PFSK-1 (cell line): ENCODE results near the gene LENG1.

Experiments
- POLR2AphosphoS5 ChIP-seq: IDR thresholded peaks from 2 replicates; pipeline ENCODE4 v1.6.1; 2012; ENCODE audit warnings: low read depth, mild to moderate bottlenecking, control low read depth, low read length, moderate library complexity
- SIN3A ChIP-seq: IDR thresholded peaks from 2 replicates; pipeline ENCODE4 v1.6.1; 2012; ENCODE audit warnings: mild to moderate bottlenecking, low read length, moderate library complexity, borderline replicate concordance; ENCODE audit not compliant: insufficient read depth
- TF ChIP-seq, protein P1 (sequence below), 2 experiments: IDR thresholded peaks; 2 replicates each; pipeline versions ENCODE4 v1.6.1 to v1.8.0; 2011 to 2012; ENCODE audit warnings: low read depth in 2 of 2, low read length in 2 of 2, control low read depth in 1 of 2, inconsistent platforms in 1 of 2, mild to moderate bottlenecking in 1 of 2, moderate library complexity in 1 of 2; ENCODE audit not compliant: insufficient read depth in 1 of 2

DNA sequence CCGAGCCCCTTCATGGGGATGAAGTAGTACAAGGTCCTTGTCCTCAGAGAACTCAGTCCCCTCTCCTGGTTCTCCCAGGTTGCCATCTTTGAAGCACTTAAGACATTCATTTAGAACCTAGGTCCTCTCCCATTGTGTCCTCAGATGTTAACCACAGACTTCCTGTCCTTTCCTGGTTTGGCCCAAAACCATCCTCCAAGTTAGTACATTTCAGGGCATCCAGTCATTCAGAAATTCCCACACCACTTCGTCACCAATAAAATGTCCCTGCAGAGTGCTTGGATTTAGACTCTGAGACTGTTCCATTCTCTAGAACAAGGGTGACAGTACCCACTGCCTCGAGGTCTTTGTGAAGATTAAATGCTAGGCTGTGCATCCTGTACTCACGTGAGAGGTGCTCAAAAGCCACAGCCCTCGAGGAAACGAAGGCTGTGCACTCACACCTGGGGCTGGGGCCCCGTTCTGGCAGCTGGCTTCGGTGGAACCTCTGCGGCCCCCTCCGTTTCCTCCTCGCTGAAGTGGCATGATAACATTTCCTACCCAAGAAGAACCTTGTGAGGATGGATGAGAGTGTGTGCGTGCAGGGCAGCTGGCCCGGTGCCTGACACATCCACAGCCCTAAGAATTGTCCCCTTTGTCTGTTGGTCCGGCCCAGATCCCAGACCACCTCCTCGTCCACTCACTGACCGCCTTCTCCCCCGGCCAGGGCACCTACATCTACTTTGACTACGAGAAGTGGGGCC lies 4.7 kb downstream of the LENG1 start:
- TF ChIP-seq, protein P1, sequence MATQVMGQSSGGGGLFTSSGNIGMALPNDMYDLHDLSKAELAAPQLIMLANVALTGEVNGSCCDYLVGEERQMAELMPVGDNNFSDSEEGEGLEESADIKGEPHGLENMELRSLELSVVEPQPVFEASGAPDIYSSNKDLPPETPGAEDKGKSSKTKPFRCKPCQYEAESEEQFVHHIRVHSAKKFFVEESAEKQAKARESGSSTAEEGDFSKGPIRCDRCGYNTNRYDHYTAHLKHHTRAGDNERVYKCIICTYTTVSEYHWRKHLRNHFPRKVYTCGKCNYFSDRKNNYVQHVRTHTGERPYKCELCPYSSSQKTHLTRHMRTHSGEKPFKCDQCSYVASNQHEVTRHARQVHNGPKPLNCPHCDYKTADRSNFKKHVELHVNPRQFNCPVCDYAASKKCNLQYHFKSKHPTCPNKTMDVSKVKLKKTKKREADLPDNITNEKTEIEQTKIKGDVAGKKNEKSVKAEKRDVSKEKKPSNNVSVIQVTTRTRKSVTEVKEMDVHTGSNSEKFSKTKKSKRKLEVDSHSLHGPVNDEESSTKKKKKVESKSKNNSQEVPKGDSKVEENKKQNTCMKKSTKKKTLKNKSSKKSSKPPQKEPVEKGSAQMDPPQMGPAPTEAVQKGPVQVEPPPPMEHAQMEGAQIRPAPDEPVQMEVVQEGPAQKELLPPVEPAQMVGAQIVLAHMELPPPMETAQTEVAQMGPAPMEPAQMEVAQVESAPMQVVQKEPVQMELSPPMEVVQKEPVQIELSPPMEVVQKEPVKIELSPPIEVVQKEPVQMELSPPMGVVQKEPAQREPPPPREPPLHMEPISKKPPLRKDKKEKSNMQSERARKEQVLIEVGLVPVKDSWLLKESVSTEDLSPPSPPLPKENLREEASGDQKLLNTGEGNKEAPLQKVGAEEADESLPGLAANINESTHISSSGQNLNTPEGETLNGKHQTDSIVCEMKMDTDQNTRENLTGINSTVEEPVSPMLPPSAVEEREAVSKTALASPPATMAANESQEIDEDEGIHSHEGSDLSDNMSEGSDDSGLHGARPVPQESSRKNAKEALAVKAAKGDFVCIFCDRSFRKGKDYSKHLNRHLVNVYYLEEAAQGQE (IDR thresholded peaks at IDR 0.05; ENCODE audit: insufficient read depth in 1 of 2, low read depth in 2 of 2, low read length in 2 of 2): no peak
- TF ChIP-seq POLR2AphosphoS5: no peak
- TF ChIP-seq SIN3A: no peak
